AG09319 (cell line): ENCODE data around the gene PAX2.
A peak's percentile ranks its signal among the peaks of the same experiment; 100 is the strongest.

Source experiments
- DNase-seq: peaks from one replicate; pipeline ENCODE4 v3.0.0-alpha.2; 2010; ENCODE audit warnings: low read depth; ENCODE audit errors: extremely low read depth
- TF ChIP-seq, protein P1 (sequence below): IDR thresholded peaks from 2 replicates; pipeline ENCODE4 v1.5.1; 2011; ENCODE audit warnings: low read depth, mild to moderate bottlenecking, inconsistent platforms, low read length, moderate library complexity

The PAX2 gene

GRCh38 chr10:100725071-100725471 lies 20.3 kb upstream of the PAX2 start:
- no peak for DNase-seq
- TF ChIP-seq, protein P1, sequence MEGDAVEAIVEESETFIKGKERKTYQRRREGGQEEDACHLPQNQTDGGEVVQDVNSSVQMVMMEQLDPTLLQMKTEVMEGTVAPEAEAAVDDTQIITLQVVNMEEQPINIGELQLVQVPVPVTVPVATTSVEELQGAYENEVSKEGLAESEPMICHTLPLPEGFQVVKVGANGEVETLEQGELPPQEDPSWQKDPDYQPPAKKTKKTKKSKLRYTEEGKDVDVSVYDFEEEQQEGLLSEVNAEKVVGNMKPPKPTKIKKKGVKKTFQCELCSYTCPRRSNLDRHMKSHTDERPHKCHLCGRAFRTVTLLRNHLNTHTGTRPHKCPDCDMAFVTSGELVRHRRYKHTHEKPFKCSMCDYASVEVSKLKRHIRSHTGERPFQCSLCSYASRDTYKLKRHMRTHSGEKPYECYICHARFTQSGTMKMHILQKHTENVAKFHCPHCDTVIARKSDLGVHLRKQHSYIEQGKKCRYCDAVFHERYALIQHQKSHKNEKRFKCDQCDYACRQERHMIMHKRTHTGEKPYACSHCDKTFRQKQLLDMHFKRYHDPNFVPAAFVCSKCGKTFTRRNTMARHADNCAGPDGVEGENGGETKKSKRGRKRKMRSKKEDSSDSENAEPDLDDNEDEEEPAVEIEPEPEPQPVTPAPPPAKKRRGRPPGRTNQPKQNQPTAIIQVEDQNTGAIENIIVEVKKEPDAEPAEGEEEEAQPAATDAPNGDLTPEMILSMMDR = no peak

- DNase-seq = no peak
- TF ChIP-seq, protein P1 = no peak
These were observed 19.4 kb upstream of the PAX2 start for GRCh38 chr10:100725869-100726426.

- DNase-seq = no peak
- TF ChIP-seq, protein P1 = no peak
These were observed 17.6 kb upstream of the PAX2 start for GRCh38 chr10:100727808-100728207.

- TF ChIP-seq, protein P1 = peak; percentile 39
- DNase-seq = no peak
These were observed 16.2 kb upstream of the PAX2 start for GRCh38 chr10:100728928-100729861.

GRCh38 chr10:100729862-100730724 lies 15.3 kb upstream of the PAX2 start:
- TF ChIP-seq, protein P1 = no peak
- no peak for DNase-seq

GRCh38 chr10:100730725-100731406 lies 14.5 kb upstream of the PAX2 start:
- no peak for DNase-seq

More at GRCh38 chr10:100730725-100731406, 14.5 kb upstream of the PAX2 start:
- TF ChIP-seq, protein P1 = no peak
